Nephron (organoid): ENCODE results near the gene PJA2.

ENCODE experiments used
- H3K27ac Mint-ChIP-seq, 3 experiments: 2 replicates each; pipeline ENCODE4 v1.8.0; 2020; ENCODE audit warnings: mixed read lengths in 3 of 3, mild to moderate bottlenecking in 2 of 3, moderate library complexity in 1 of 3
- H3K27me3 Mint-ChIP-seq: 2 replicates; pipeline ENCODE4 v1.8.0; 2021; ENCODE audit warnings: low read depth, mild to moderate bottlenecking, moderate library complexity, mixed read lengths
- H3K36me3 Mint-ChIP-seq: 2 replicates; pipeline ENCODE4 v1.8.0; 2020; ENCODE audit warnings: low read depth, mixed read lengths
- H3K4me1 Mint-ChIP-seq: 2 replicates; pipeline ENCODE4 v1.8.0; 2020; ENCODE audit warnings: mixed read lengths
- H3K4me3 Mint-ChIP-seq, 3 experiments: 2 replicates each; pipeline ENCODE4 v1.8.0; 2020; ENCODE audit warnings: mild to moderate bottlenecking in 3 of 3, mixed read lengths in 3 of 3, moderate library complexity in 2 of 3
- H3K9me3 Mint-ChIP-seq: 2 replicates; pipeline ENCODE4 v1.8.0; 2020; ENCODE audit warnings: mixed read lengths
- TF ChIP-seq, protein P1 (sequence below), 3 experiments: fragments of 200-600 bp; sonication (generic); IDR thresholded peaks; one replicate each; pipeline ENCODE4 v1.5.0; 2021; ENCODE audit warnings: antibody characterized with exemption in 3 of 3; ENCODE audit not compliant: unreplicated experiment in 3 of 3

The PJA2 gene

DNA sequence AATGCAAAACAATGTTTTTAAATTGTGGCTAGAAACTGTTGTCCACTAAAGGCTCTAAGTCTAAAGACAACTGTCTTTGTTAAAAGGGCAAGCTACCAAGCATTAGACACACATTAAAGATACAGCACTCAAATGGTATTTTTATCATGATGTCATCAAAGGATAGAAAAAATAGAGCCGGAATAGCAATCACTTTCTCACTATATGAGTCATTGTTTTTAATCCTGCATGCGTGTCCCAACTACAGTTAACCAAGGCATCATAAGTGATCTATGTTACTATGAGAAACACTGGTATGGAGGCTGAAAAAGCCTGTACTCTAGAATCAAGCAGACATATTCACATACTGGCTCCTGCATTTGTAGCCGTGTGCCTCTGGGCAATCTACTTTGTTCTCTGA, 1.9 kb upstream of the PJA2 start:
- Mint-ChIP-seq H3K4me3 (peak overlapping the region in 2 of 3 experiments; percentile 37 to 57), H3K4me1 (peaks cover 18% of the 10 kb centered on the region), H3K27me3 (no peaks in the 10 kb centered on the region), H3K9me3 (peaks cover 20% of the 10 kb centered on the region), H3K27ac (peak overlapping the region; percentile 83 to 99 (median 99)), H3K36me3 (peaks cover 4% of the 10 kb centered on the region)
- TF ChIP-seq, protein P1, sequence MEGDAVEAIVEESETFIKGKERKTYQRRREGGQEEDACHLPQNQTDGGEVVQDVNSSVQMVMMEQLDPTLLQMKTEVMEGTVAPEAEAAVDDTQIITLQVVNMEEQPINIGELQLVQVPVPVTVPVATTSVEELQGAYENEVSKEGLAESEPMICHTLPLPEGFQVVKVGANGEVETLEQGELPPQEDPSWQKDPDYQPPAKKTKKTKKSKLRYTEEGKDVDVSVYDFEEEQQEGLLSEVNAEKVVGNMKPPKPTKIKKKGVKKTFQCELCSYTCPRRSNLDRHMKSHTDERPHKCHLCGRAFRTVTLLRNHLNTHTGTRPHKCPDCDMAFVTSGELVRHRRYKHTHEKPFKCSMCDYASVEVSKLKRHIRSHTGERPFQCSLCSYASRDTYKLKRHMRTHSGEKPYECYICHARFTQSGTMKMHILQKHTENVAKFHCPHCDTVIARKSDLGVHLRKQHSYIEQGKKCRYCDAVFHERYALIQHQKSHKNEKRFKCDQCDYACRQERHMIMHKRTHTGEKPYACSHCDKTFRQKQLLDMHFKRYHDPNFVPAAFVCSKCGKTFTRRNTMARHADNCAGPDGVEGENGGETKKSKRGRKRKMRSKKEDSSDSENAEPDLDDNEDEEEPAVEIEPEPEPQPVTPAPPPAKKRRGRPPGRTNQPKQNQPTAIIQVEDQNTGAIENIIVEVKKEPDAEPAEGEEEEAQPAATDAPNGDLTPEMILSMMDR (IDR thresholded peaks at IDR 0.05; ENCODE audit: unreplicated experiment in 3 of 3): no peak

DNA sequence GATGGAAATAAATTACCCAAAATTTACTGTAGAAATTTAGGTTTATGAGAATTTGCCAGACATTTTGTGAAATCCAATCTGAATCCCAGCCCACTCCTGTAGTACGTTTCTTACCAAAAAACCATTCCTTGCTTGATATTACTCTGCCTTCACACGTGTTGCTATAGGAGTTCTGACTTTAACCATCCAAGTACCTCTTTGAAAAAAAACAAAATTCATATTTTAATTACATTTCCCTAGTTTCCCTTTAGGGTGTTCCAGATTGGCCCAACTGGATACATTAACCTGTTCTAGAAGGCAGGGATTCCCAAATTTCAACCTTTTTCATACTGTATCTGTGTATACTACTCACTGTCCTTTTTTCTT, 1.4 kb upstream of the PJA2 start:
- no peaks in the 10 kb centered on the region for H3K27me3 Mint-ChIP-seq
- TF ChIP-seq, protein P1 (IDR thresholded peaks at IDR 0.05; ENCODE audit: unreplicated experiment in 3 of 3): no peak
- peak overlapping the region; percentile 99 for H3K27ac Mint-ChIP-seq
- H3K9me3 Mint-ChIP-seq: peaks cover 18% of the 10 kb centered on the region
- peaks cover 4% of the 10 kb centered on the region for H3K36me3 Mint-ChIP-seq
- H3K4me1 Mint-ChIP-seq: peaks cover 20% of the 10 kb centered on the region
- peak overlapping the region; percentile 99 to 100 (median 99) for H3K4me3 Mint-ChIP-seq

DNA sequence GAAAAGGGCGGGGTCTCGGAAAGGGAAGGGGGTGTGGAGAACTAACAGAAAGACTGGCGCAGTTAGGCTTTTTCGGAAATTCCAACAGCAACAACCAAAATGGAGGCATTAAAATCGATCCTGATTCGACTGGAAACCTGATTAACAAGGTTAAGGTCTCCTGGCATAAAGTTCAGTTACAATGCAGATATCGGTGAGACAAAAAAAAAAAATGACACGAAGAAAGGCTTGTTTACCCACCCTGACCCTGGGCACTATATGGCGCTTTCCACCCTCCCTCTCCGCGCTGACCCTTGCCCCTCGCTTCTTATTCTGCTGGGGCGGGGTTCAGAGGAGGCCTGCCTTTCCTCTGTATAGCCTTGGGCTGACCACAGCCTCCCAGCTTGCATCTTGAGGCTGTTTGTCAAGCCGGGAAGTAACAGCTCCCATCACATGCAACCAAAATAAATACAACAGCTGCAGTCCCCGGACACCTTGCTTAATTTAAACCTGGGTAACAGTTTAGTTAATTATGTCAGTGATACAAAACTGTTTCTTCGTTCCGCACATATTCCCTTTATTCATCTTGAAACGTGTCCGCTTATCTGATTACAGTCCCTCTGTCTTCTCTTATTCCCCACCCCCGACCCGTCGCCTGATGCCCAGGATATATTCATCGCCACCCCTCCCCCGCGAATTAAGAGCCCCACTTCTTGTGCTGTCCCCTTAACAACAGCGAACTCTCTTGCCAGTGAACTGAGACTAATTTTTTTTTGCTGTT, 795 bp upstream of the PJA2 start:
- Mint-ChIP-seq H3K27ac (peak overlapping the region; percentile 99), H3K9me3 (peaks cover 12% of the 10 kb centered on the region), H3K4me3 (peak overlapping the region; percentile 99 to 100 (median 99)), H3K27me3 (no peaks in the 10 kb centered on the region), H3K36me3 (peaks cover 6% of the 10 kb centered on the region), H3K4me1 (peaks cover 20% of the 10 kb centered on the region)
- TF ChIP-seq, protein P1 (IDR thresholded peaks at IDR 0.05; ENCODE audit: unreplicated experiment in 3 of 3): peak in 1 of 3 experiments; percentile 0

DNA sequence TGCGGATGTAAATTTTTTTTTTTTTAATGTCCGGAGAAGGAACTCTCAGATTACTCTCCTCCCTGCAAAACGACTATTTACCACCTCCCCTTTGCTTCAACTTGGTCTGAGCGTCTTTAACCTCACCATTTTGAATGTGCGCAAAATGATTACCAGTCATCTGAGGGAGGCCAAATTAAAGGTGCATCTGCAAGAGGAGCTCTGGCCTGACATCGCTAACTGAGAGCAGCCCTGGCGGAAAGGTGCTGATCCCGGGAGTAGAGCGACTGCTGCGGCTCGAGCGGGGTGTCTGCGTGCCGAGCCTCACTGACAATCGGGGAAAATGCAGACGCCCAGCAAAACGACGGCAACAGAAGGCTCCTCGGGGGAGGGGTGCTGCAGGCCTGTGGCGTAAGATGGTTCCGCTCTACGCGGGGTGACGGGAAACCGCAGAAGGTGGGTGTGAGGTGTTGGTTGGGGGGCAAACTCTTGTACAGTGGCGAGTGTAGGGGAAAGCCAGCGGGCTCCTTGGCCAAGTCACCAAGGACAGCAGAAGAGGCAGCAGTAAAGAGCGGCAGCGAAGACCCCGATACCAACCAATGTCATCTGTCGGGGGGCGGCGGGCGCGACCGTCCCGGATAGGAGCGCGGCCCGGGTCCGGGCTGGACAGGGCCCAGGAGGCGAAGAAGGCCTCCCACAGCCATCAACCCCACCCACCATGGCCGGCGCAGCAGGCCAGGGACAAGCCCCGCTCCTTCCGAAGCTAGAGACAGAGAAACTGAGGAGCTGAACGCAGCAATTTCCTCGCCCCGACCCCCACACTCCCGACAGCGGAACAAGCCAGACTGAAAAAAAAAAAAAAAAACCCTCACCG, 557 bp downstream of the PJA2 start:
- Mint-ChIP-seq H3K9me3 (peaks cover 10% of the 10 kb centered on the region), H3K36me3 (peaks cover 13% of the 10 kb centered on the region), H3K27ac (peak overlapping the region; percentile 99)

DNA sequence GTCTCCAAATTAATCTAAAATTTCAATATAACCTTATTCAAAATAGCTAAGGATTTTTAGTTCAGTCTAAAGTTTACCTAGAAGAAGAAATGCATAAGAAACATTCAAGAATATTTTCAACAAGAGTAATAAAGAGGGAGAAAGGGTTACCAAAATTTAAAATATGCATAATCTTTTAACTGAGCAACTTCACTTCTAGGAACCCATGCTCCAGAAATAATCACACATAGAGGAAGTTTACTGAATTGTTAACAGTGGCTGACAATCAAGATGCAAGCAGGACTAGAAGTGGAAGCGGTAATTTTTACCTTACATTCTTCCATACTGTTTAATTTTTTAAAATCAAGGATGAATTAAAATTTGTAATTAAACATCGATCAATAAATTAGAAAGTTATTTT, 1.9 kb downstream of the PJA2 start:
- Mint-ChIP-seq H3K9me3 (peaks cover 3% of the 10 kb centered on the region), H3K36me3 (peaks cover 23% of the 10 kb centered on the region), H3K27ac (peak overlapping the region; percentile 75 to 99 (median 99)), H3K4me3 (peak overlapping the region; percentile 99 to 100 (median 99)), H3K27me3 (no peaks in the 10 kb centered on the region), H3K4me1 (peaks cover 20% of the 10 kb centered on the region)
- TF ChIP-seq, protein P1 (IDR thresholded peaks at IDR 0.05; ENCODE audit: unreplicated experiment in 3 of 3): no peak

More for the DNA sequence above, 557 bp downstream of the PJA2 start:
- Mint-ChIP-seq H3K4me3 (peak overlapping the region; percentile 99 to 100 (median 99)), H3K27me3 (no peaks in the 10 kb centered on the region), H3K4me1 (peaks cover 20% of the 10 kb centered on the region)
- TF ChIP-seq, protein P1 (IDR thresholded peaks at IDR 0.05; ENCODE audit: unreplicated experiment in 3 of 3): no peak
